SU-DHL-6 (cell line): ENCODE results near the gene TCN1.

ENCODE experiments used
- CTCF ChIP-seq: fragments of 200-600 bp; sonication (generic); IDR thresholded peaks from one replicate; pipeline ENCODE4 v1.5.1; 2017; ENCODE audit warnings: antibody characterized with exemption, mild to moderate bottlenecking, low read length, moderate library complexity; ENCODE audit not compliant: insufficient read depth, poor library complexity, severe bottlenecking
- EZH2phosphoT487 ChIP-seq: fragments of 200-600 bp; sonication (generic), shearing (Covaris generic); conservative IDR thresholded peaks from 2 replicates; pipeline ENCODE4 v1.6.1; 2018; ENCODE audit warnings: mild to moderate bottlenecking, antibody characterized with exemption, low read length, moderate library complexity, mixed read lengths

GRCh38 chr11:59842316-59842715 is 24.0 kb downstream of the TCN1 start:
- TF ChIP-seq CTCF = no peak
- no peak for TF ChIP-seq EZH2phosphoT487
